ENCODE data around the gene ZNF516.
A peak's percentile ranks its signal among the peaks of the same experiment; 100 is the strongest.

DNA sequence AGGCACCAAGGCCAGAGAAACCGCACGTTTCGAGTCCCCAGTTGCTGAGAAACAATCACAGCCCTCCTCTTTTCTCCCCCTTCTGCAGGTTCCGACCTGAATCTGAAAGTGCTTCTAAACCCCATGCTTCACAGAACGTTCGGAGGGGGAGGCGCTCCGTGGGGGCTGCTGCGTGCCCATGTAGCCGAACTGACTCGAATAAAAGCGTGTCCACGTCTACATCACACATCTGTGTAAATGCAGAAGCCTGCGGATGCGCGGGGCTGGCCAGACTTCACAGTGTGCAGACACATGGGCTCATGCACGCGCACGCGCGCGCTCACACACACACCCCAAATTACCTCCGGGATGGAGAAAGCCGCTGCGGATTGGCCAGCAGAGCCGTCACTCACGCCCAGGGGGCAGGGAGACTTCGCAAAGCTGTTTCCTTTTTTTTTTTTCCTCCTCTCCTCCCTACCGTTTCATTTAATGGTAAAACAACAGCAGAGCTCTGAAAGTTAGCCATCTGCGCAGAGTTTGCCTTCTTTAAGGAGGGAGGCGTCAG lies 2.3 kb downstream of the ZNF516 start:
- TF ChIP-seq POLR2AphosphoS5 (IDR thresholded peaks at IDR 0.05) (peak; percentile 59 to 93 (median 81)), POLR2A (IDR thresholded peaks at IDR 0.05) (peak; percentile 25 to 38), EP300 (IDR thresholded peaks at IDR 0.05) (no peak)
- TF ChIP-seq, protein P1, sequence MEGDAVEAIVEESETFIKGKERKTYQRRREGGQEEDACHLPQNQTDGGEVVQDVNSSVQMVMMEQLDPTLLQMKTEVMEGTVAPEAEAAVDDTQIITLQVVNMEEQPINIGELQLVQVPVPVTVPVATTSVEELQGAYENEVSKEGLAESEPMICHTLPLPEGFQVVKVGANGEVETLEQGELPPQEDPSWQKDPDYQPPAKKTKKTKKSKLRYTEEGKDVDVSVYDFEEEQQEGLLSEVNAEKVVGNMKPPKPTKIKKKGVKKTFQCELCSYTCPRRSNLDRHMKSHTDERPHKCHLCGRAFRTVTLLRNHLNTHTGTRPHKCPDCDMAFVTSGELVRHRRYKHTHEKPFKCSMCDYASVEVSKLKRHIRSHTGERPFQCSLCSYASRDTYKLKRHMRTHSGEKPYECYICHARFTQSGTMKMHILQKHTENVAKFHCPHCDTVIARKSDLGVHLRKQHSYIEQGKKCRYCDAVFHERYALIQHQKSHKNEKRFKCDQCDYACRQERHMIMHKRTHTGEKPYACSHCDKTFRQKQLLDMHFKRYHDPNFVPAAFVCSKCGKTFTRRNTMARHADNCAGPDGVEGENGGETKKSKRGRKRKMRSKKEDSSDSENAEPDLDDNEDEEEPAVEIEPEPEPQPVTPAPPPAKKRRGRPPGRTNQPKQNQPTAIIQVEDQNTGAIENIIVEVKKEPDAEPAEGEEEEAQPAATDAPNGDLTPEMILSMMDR (IDR thresholded peaks at IDR 0.05) = no peak

Measured in sigmoid colon (tissue), 4 donors.